ENCODE measurements around the gene ZNF594.

ZNF594 gene

GRCh38 chr17:5211458-5211857 lies 19.8 kb upstream of the ZNF594 start:
- Mint-ChIP-seq H3K9me3 (no peaks in the 10 kb centered on the region), H3K36me3 (ENCODE audit: low read depth) (peaks cover 8% of the 10 kb centered on the region), H3K4me1 (peaks cover 26% of the 10 kb centered on the region), H3K27ac (peak overlapping the region; percentile 59), H3K4me3 (no peak overlapping the region), H3K27me3 (no peaks in the 10 kb centered on the region)
- ATAC-seq (no peak), DNase-seq (no peak)

DNA sequence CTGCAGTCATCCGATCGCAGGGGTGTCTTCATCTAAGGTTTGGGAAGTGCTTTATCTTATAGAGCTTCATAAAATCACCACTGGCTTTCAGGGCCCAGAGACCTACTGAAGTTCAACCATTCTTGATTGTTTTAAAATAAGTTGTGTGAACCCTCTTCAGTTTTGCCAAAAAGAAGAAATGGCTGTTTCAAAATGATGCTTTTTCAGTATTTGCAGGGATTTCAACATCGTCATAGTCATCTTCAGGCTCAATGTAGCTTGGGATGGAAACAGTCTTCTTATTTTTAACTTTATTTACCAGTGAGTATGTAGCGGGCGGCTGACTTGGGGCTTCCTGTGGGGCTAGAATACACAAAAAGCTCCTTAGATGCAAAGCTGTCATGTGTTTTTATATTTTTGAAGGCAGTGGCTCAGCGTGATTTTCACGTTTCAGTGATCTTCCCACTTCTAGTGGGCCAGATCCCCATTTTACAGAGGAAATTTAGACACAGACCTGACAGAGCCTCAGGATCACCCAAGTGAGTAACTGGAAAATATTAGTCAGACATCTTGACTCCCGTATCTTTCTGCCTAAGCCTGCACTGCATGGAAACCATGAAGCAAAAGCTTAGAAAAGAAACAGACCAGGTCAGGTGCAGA lies 19.1 kb upstream of the ZNF594 start:
- Mint-ChIP-seq H3K27ac (peak overlapping the region; percentile 59), H3K27me3 (no peaks in the 10 kb centered on the region), H3K4me1 (peaks cover 26% of the 10 kb centered on the region), H3K36me3 (ENCODE audit: low read depth) (peaks cover 8% of the 10 kb centered on the region), H3K9me3 (no peaks in the 10 kb centered on the region), H3K4me3 (no peak overlapping the region)
- peak; percentile 66 for ATAC-seq
- no peak for DNase-seq

- ATAC-seq = no peak
- Mint-ChIP-seq H3K4me3 (no peak overlapping the region), H3K4me1 (peaks cover 26% of the 10 kb centered on the region), H3K27ac (peak overlapping the region; percentile 52), H3K27me3 (no peaks in the 10 kb centered on the region), H3K9me3 (no peaks in the 10 kb centered on the region), H3K36me3 (ENCODE audit: low read depth) (peaks cover 8% of the 10 kb centered on the region)
- no peak for DNase-seq
Measured at GRCh38 chr17:5210091-5210490, 18.4 kb upstream of the ZNF594 start.

DNA sequence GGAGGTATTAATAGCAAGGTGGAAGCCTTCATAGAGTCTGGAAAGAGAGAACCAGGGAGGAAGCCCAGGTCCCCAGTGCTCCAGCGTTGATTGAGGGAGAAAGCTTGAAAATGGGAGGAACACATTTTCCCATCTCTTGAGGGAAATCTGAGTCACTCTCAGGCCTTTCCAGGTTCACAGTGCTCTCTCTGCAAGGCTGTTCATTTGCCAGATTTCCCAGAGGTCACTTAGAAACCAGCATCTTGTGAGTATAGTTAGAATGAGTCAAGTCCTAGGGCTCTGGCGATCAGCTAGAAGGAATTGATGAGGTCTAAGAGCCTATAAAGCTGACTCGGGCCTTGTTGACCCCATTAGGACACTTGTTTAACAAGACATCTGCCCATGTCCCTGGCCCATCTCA lies 17.7 kb upstream of the ZNF594 start:
- DNase-seq = no peak
- Mint-ChIP-seq H3K4me3 (no peak overlapping the region), H3K4me1 (peaks cover 26% of the 10 kb centered on the region), H3K36me3 (ENCODE audit: low read depth) (peaks cover 4% of the 10 kb centered on the region), H3K27ac (no peak overlapping the region), H3K27me3 (no peaks in the 10 kb centered on the region), H3K9me3 (no peaks in the 10 kb centered on the region)
- ATAC-seq = no peak

DNA sequence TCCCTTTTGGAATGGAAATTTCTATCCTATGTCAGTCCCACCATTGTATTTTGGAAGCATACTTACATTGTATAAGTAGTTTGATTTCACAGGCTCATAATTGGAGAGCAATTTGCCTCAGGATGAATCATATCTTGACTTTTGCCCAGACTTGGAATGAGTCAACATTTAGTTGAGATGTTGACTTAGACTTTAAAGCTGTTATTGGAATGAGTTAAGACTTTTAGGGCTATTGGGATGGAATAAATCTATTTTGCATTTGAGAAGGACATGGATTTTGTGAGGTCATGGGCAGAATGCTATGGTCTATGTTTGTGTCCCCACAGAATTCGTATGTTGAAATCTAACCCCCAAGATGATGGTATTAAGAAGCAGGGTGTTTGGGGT lies 12.2 kb upstream of the ZNF594 start:
- Mint-ChIP-seq H3K9me3 (no peaks in the 10 kb centered on the region), H3K27ac (no peak overlapping the region), H3K36me3 (ENCODE audit: low read depth) (peaks cover 3% of the 10 kb centered on the region), H3K4me1 (peaks cover 9% of the 10 kb centered on the region), H3K4me3 (no peak overlapping the region), H3K27me3 (no peaks in the 10 kb centered on the region)
- no peak for DNase-seq
- ATAC-seq = no peak

GRCh38 chr17:5203178-5203907 lies 11.7 kb upstream of the ZNF594 start:
- Mint-ChIP-seq H3K27me3 (no peaks in the 10 kb centered on the region), H3K36me3 (ENCODE audit: low read depth) (peaks cover 3% of the 10 kb centered on the region), H3K4me3 (no peak overlapping the region), H3K27ac (no peak overlapping the region), H3K9me3 (no peaks in the 10 kb centered on the region), H3K4me1 (peaks cover 10% of the 10 kb centered on the region)
- DNase-seq (no peak), ATAC-seq (no peak)

- Mint-ChIP-seq H3K36me3 (ENCODE audit: low read depth) (peaks cover 2% of the 10 kb centered on the region), H3K27ac (no peak overlapping the region), H3K4me1 (peaks cover 16% of the 10 kb centered on the region), H3K27me3 (no peaks in the 10 kb centered on the region), H3K9me3 (no peaks in the 10 kb centered on the region), H3K4me3 (no peak overlapping the region)
- ATAC-seq = no peak
- DNase-seq = no peak
Measured at GRCh38 chr17:5201011-5201410, 9.3 kb upstream of the ZNF594 start.

- ATAC-seq (no peak), DNase-seq (no peak)
- Mint-ChIP-seq H3K4me1 (peaks cover 19% of the 10 kb centered on the region), H3K36me3 (ENCODE audit: low read depth) (peaks cover 2% of the 10 kb centered on the region), H3K9me3 (no peaks in the 10 kb centered on the region), H3K27me3 (no peaks in the 10 kb centered on the region), H3K27ac (no peak overlapping the region), H3K4me3 (no peak overlapping the region)
Measured at GRCh38 chr17:5200360-5200759, 8.7 kb upstream of the ZNF594 start.

DNA sequence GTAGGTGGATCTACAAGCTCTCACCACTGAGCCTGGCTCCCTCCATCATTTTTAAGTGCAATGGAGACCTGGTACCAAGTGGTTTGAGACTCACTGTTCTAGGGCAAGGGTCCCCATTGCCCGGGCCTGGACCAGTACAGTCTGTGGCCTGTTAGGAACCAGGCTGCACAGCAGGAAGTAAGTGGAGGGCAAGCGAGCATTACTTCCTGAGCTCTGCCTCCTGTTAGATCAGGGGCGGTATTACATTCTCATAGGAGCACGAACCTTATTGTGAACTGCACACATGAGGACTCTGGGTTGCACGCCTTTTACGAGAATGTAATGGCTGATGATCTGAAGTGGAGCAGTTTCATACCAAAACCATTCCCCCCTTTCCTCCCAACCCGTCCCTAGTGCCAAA lies 6.8 kb upstream of the ZNF594 start:
- Mint-ChIP-seq H3K9me3 (no peaks in the 10 kb centered on the region), H3K4me3 (no peak overlapping the region), H3K4me1 (peaks cover 12% of the 10 kb centered on the region), H3K36me3 (ENCODE audit: low read depth) (no peaks in the 10 kb centered on the region), H3K27me3 (no peaks in the 10 kb centered on the region), H3K27ac (no peak overlapping the region)
- ATAC-seq = no peak
- DNase-seq = no peak

- Mint-ChIP-seq H3K27me3 (no peaks in the 10 kb centered on the region), H3K4me1 (peaks cover 45% of the 10 kb centered on the region), H3K4me3 (no peak overlapping the region), H3K9me3 (peaks cover 11% of the 10 kb centered on the region), H3K27ac (no peak overlapping the region), H3K36me3 (ENCODE audit: low read depth) (peaks cover 20% of the 10 kb centered on the region)
- DNase-seq (no peak), ATAC-seq (no peak)
Measured at GRCh38 chr17:5194346-5194745, 2.7 kb upstream of the ZNF594 start.

DNA sequence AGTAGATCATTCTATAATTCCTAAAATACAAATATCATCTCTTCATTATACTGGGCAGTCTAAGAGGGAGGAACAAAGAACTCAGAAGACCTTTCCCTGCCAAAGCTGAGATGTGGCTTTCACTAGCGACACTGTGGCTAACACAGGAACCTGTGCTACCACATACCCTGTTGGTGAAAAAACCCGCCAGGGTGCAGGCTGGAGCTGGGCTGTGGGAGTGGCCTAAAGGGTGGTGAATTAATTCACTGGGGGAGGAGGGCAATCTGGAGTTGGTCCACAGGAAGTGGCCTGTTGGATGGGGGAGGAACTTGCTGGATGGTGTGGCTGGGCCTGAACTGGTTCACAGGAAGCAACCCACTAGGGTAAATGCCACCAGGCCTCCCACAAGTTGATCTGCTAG lies 7.4 kb downstream of the ZNF594 start:
- DNase-seq (no peak), ATAC-seq (no peak)
- no peaks in the 10 kb centered on the region for H3K27me3 Mint-ChIP-seq
- H3K36me3 Mint-ChIP-seq (ENCODE audit: low read depth) = peaks cover 93% of the 10 kb centered on the region
- H3K4me1 Mint-ChIP-seq = no peaks in the 10 kb centered on the region
- H3K4me3 Mint-ChIP-seq = no peak overlapping the region
- H3K9me3 Mint-ChIP-seq = peaks cover 72% of the 10 kb centered on the region
- no peak overlapping the region for H3K27ac Mint-ChIP-seq

DNA sequence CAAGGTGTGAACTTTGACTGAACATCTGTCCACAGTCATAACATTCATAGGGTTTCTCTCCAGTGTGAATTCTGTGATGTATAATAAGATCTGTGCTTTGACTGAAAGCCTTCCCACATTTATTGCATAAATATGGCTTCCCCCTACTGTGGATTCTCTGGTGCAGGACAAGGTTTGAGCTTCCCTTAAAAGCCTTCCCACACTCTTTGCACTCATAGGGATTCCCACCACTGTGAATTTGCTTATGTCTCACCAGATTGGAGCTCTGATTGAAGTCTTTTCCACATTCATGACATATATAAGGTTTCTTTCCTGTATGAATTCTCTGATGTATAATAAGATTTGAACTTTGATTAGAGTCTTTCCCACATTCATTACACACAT lies 8.3 kb downstream of the ZNF594 start:
- Mint-ChIP-seq H3K36me3 (ENCODE audit: low read depth) (peaks cover 94% of the 10 kb centered on the region), H3K4me3 (no peak overlapping the region), H3K4me1 (no peaks in the 10 kb centered on the region), H3K27me3 (no peaks in the 10 kb centered on the region), H3K27ac (no peak overlapping the region), H3K9me3 (peaks cover 74% of the 10 kb centered on the region)
- no peak for ATAC-seq
- no peak for DNase-seq

DNA sequence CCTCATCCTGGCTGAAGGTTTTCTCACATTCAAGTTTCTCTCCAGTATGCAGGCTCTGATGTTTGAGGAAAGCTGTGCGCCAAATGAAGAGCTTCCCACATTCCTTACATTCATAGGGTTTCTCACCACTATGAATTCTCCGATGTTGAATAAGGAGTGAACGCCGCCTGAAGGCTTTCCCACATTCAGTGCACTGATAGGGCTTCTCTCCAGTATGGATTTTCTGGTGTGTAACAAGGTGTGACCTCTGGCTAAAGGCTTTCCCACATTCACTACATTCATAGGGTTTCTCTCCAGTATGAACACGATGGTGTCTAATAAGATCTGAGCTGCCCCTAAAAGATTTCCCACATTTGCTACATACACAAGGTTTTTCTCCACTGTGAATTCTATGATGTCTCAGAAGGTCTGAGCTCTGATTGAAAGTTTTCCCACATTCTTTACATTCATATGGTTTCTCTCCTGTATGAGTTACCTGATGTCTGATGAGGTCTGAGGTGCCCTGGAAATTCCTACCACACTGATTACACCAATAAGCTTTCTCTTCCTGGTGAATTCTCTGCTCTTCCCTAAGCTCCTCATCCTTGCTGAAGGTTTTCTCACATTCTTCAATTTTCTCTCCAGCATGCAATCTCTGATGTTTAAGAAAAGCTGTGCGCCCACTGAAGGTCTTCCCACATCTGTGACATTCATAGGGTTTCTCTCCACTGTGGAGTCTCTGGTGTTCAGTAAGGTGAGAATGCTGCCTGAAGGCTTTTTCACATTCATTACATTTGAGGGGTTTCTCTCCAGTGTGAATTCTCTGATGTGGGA lies 8.9 kb downstream of the ZNF594 start:
- Mint-ChIP-seq H3K27ac (no peak overlapping the region), H3K9me3 (peaks cover 70% of the 10 kb centered on the region), H3K27me3 (no peaks in the 10 kb centered on the region), H3K4me3 (no peak overlapping the region), H3K4me1 (no peaks in the 10 kb centered on the region), H3K36me3 (ENCODE audit: low read depth) (peaks cover 92% of the 10 kb centered on the region)
- DNase-seq (no peak), ATAC-seq (no peak)

DNA sequence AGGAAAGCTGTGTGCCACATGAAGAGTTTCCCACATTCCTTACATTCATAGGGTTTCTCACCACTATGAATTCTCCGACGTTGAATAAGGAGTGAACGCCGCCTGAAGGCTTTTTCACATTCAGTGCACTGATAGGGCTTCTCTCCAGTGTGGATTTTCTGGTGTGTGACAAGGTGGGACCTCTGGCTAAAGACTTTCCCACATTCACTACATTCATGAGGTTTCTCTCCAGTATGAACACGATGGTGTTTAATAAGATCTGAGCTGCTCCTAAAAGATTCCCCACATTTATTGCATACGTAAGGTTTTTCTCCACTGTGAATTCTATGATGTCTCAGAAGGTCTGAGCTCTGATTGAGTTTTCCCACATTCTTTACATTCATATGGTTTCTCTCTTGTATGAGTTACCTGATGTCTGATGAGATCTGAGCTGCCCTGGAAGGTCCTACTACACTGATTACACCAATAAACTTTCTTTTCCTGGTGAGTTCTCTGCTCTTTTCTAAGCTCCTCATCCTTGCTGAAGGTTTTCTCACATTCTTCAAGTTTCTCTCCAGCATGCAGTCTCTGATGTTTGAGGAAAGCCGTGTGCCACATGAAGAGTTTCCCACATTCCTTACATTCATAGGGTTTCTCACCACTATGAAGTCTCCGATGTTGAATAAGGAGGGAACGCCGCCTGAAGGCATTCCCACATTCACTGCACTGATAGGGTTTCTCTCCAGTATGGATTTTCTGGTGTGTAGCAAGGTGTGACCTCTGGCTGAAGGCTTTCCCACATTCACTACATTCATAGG lies 10.0 kb downstream of the ZNF594 start:
- DNase-seq (no peak), ATAC-seq (no peak)
- H3K4me1 Mint-ChIP-seq = no peaks in the 10 kb centered on the region
- no peaks in the 10 kb centered on the region for H3K27me3 Mint-ChIP-seq
- peaks cover 86% of the 10 kb centered on the region for H3K36me3 Mint-ChIP-seq (ENCODE audit: low read depth)
- H3K9me3 Mint-ChIP-seq = peaks cover 63% of the 10 kb centered on the region
- H3K27ac Mint-ChIP-seq = no peak overlapping the region
- H3K4me3 Mint-ChIP-seq = no peak overlapping the region

Data from activated naive CD8-positive, alpha-beta T cell treated with anti-CD3 and anti-CD28 coated beads, Interleukin-2, amount 50 U/mL, for 24 hours (primary cell).